CD8-positive, alpha-beta memory T cell (primary cell): ENCODE measurements around the gene CTNNA2. TPM values are rescaled to one million over a fixed set of nuclear protein-coding genes. Genes with fewer than 3 reads are reported as not detected.

Experiments used
- CTCF ChIA-PET: fragments of 350-600 bp; sonication (Branson Sonifier 250); formaldehyde crosslinking; loops from one replicate; lab custom pipeline; 2021; ENCODE audit warnings: antibody characterized with exemption; lab: Charles Lee
- POLR2A ChIA-PET: fragments of 350-600 bp; sonication (Branson Sonifier 250); formaldehyde crosslinking; loops from one replicate; lab custom pipeline; 2021; ENCODE audit warnings: antibody characterized with exemption; lab: Charles Lee
- DNase-seq, 5 donors: peaks; one replicate each; pipeline versions ENCODE4 v3.0.0 to v3.0.0-alpha.2; 2020 to 2022; ENCODE audit warnings: mixed read lengths in 1 of 5
- H3K27ac ChIP-seq: one replicate; pipeline ENCODE4 v1.7.0; 2013; ENCODE audit warnings: low read depth, mild to moderate bottlenecking, low read length, moderate library complexity
- H3K27me3 ChIP-seq: 2 replicates; pipeline ENCODE4 v1.7.0; 2013; ENCODE audit warnings: low read length, mild to moderate bottlenecking; ENCODE audit not compliant: insufficient read depth, poor library complexity, severe bottlenecking
- H3K36me3 ChIP-seq: 2 replicates; pipeline ENCODE4 v1.7.0; 2013; ENCODE audit warnings: mild to moderate bottlenecking, low read length, moderate library complexity; ENCODE audit not compliant: insufficient read depth
- H3K4me1 ChIP-seq: 2 replicates; pipeline ENCODE4 v1.7.0; 2013; ENCODE audit warnings: mild to moderate bottlenecking, low read length, moderate library complexity; ENCODE audit not compliant: insufficient read depth
- H3K4me3 ChIP-seq: 2 replicates; pipeline ENCODE4 v1.7.0; 2013; ENCODE audit warnings: mild to moderate bottlenecking, low read length
- H3K9me3 ChIP-seq: 2 replicates; pipeline ENCODE4 v1.7.0; 2013; ENCODE audit warnings: mild to moderate bottlenecking, low read length
- H3K27ac Mint-ChIP-seq, 8 donors: one replicate each; pipeline ENCODE4 v1.8.0; 2020 to 2021; ENCODE audit warnings: mixed read lengths in 8 of 8, mild to moderate bottlenecking in 6 of 8, inconsistent platforms in 3 of 8, moderate library complexity in 3 of 8
- H3K27me3 Mint-ChIP-seq, 2 donors: one replicate each; pipeline ENCODE4 v1.8.0; 2020 to 2021; ENCODE audit warnings: mixed read lengths in 2 of 2, mild to moderate bottlenecking in 1 of 2, moderate library complexity in 1 of 2
- H3K36me3 Mint-ChIP-seq, 3 donors: one replicate each; pipeline ENCODE4 v1.8.0; 2020 to 2021; ENCODE audit warnings: mixed read lengths in 3 of 3, inconsistent platforms in 1 of 3, mild to moderate bottlenecking in 1 of 3
- H3K4me1 Mint-ChIP-seq, 3 donors: one replicate each; pipeline ENCODE4 v1.8.0; 2020 to 2021; ENCODE audit warnings: mixed read lengths in 3 of 3, inconsistent platforms in 1 of 3, mild to moderate bottlenecking in 1 of 3
- H3K4me3 Mint-ChIP-seq, 7 donors: one replicate each; pipeline ENCODE4 v1.8.0; 2020 to 2021; ENCODE audit warnings: mixed read lengths in 7 of 7, mild to moderate bottlenecking in 6 of 7, moderate library complexity in 4 of 7, inconsistent platforms in 2 of 7
- H3K9me3 Mint-ChIP-seq, 5 donors: one replicate each; pipeline ENCODE4 v1.8.0; 2020 to 2022; ENCODE audit warnings: mixed read lengths in 5 of 5, mild to moderate bottlenecking in 3 of 5, moderate library complexity in 2 of 5, inconsistent platforms in 1 of 5
- polyA plus RNA-seq: library from polyadenylated mRNA; unstranded; fragments of 300-500 nt; fragmentation: Illumina TruSeq; gene quantifications from one replicate; pipeline ENCODE4 v1.2.3, GENCODE V29; 2021
- total RNA-seq, 2 experiments: library from RNA; stranded (reverse); gene quantifications; one replicate each; pipeline ENCODE4 v1.2.3, GENCODE V29; 2021

CTNNA2 gene
- not detected for total RNA-seq
- polyA plus RNA-seq, result not detected

DNA sequence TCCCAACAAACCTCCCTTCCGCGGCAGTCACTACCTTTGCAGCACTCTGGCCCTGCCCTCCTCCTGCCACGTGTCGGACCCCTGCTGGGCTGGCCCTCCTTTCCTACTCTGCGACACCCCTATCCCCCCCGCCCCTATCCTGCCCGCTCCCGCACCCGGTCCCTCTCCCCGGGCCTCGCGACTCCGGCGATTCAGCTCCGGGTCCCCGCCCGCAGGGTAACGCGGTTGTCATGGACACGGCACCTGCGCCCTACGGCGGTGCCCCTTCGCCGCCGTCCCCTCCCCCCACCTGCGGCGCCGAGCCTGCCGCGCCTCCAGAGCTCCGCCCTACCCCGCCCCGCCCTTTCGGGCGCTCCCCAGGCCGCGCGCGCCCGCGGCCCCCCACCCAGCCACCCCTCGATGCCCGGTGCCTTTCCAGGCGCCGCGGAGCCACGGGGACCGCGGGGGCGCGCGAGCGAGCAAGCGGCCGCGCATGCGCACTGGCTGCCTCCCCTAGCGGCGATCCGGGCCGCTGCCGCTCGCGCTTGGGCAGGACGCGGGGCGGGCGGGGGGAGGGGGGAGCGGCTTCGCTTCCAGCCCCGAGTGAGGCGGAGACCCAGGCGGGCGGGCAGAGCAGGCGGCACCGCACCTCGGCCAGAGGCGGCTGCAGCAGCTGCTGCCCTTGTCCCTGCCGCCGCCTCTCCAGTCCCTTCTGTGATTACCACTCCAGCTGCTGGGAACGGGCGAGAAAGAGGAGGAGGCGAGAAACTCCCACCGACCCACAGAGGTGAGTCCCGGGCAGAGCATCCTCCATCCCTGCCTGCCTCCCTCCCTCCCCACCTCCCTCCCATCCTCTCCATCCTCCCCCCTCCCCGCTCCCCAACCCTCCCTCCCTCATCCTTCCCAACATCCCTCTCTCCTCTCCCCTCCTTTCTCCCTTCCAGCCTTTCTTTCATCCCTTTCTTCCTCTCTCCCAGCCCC, at the start of gene CTNNA2:
CTNNA2 (plus strand) TSS at position 610 of the 960 bp plus-strand sequence.
- CTCF ChIA-PET, result no interaction called here
- peaks cover 10 to 17% (median 11%) of the 10 kb centered on the region in 5 donors for H3K9me3 Mint-ChIP-seq
- H3K27me3 Mint-ChIP-seq, result peaks cover 0 to 8% of the 10 kb centered on the region in 2 donors
- Histone ChIP-seq H3K4me3 (no peak within 1 kb of the TSS), H3K36me3 (no peaks in the 10 kb centered on the region), H3K9me3 (no peaks in the 10 kb centered on the region), H3K27me3 (no peaks in the 10 kb centered on the region), H3K4me1 (no peaks in the 10 kb centered on the region), H3K27ac (no peak within 1 kb of the TSS)
- H3K4me1 Mint-ChIP-seq, result no peaks in the 10 kb centered on the region
- POLR2A ChIA-PET, result no interaction called here
- peak within 1 kb of the TSS in 1 of 7 donors; percentile 3 for H3K4me3 Mint-ChIP-seq
- peak within 1 kb of the TSS in 1 of 8 donors; percentile 19 for H3K27ac Mint-ChIP-seq
- DNase-seq, result no peak
- peaks cover 0 to 5% (median 0%) of the 10 kb centered on the region in 3 donors for H3K36me3 Mint-ChIP-seq

- H3K27ac ChIP-seq, result no peak overlapping the region
- H3K4me1 Mint-ChIP-seq, result no peaks in the 10 kb centered on the region
- H3K4me1 ChIP-seq, result no peaks in the 10 kb centered on the region
- no peak for DNase-seq
- no peaks in the 10 kb centered on the region for H3K9me3 ChIP-seq
- H3K36me3 Mint-ChIP-seq, result no peaks in the 10 kb centered on the region
- no peak overlapping the region for H3K4me3 Mint-ChIP-seq
- ChIA-PET POLR2A (no interaction called here), CTCF (no interaction called here)
- H3K27ac Mint-ChIP-seq, result no peak overlapping the region
- peaks cover 7 to 18% (median 14%) of the 10 kb centered on the region in 5 donors for H3K9me3 Mint-ChIP-seq
- H3K36me3 ChIP-seq, result no peaks in the 10 kb centered on the region
- H3K4me3 ChIP-seq, result no peak overlapping the region
- no peaks in the 10 kb centered on the region for H3K27me3 ChIP-seq
- no peaks in the 10 kb centered on the region for H3K27me3 Mint-ChIP-seq
These were observed 25.5 kb upstream of the CTNNA2 start for GRCh38 chr2:79487399-79487798.

GRCh38 chr2:79511320-79511951, 1.4 kb upstream of the CTNNA2 start:
- Histone ChIP-seq H3K9me3 (no peaks in the 10 kb centered on the region), H3K27ac (no peak overlapping the region), H3K27me3 (no peaks in the 10 kb centered on the region), H3K4me3 (no peak overlapping the region), H3K4me1 (no peaks in the 10 kb centered on the region), H3K36me3 (no peaks in the 10 kb centered on the region)
- peaks cover 10 to 17% (median 13%) of the 10 kb centered on the region in 5 donors for H3K9me3 Mint-ChIP-seq
- ChIA-PET POLR2A (no interaction called here), CTCF (no interaction called here)
- peaks cover 0 to 8% of the 10 kb centered on the region in 2 donors for H3K27me3 Mint-ChIP-seq
- H3K4me3 Mint-ChIP-seq, result no peak overlapping the region
- no peak overlapping the region for H3K27ac Mint-ChIP-seq
- no peaks in the 10 kb centered on the region for H3K4me1 Mint-ChIP-seq
- no peak for DNase-seq
- peaks cover 0 to 5% (median 0%) of the 10 kb centered on the region in 3 donors for H3K36me3 Mint-ChIP-seq

DNA sequence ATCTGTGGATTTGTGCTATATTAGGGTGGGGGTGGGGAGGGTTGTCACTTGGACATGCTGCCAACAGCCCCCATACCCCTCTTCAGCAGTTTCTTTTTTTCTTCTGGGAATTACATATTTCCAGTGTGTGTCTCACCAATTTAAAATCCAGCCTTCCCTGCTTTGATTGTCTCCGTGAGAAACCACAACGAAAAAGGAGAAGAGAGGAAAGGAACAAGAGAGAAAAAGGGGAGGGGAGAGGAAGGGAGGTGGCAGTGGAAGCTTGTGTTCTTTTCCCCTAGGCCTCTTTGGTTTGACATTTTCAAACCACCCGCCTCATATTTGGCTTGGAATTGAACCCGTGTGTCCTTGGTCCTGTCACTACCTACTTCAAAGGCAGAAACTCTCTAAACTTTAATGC, 860 bp downstream of the CTNNA2 start:
- Histone ChIP-seq H3K27me3 (no peaks in the 10 kb centered on the region), H3K27ac (no peak overlapping the region), H3K9me3 (no peaks in the 10 kb centered on the region), H3K36me3 (no peaks in the 10 kb centered on the region), H3K4me3 (no peak overlapping the region), H3K4me1 (no peaks in the 10 kb centered on the region)
- no peaks in the 10 kb centered on the region for H3K4me1 Mint-ChIP-seq
- no peak for DNase-seq
- ChIA-PET CTCF (no interaction called here), POLR2A (no interaction called here)
- H3K27me3 Mint-ChIP-seq, result peaks cover 0 to 8% of the 10 kb centered on the region in 2 donors
- H3K36me3 Mint-ChIP-seq, result peaks cover 0 to 5% (median 0%) of the 10 kb centered on the region in 3 donors
- no peak overlapping the region for H3K27ac Mint-ChIP-seq
- peaks cover 9 to 17% (median 11%) of the 10 kb centered on the region in 5 donors for H3K9me3 Mint-ChIP-seq
- H3K4me3 Mint-ChIP-seq, result no peak overlapping the region

GRCh38 chr2:79529636-79530035, 16.8 kb downstream of the CTNNA2 start:
- no peaks in the 10 kb centered on the region for H3K4me1 ChIP-seq
- Mint-ChIP-seq H3K27me3 (no peaks in the 10 kb centered on the region), H3K27ac (no peak overlapping the region), H3K4me3 (no peak overlapping the region), H3K36me3 (no peaks in the 10 kb centered on the region), H3K9me3 (peaks cover 8 to 36% (median 18%) of the 10 kb centered on the region in 5 donors), H3K4me1 (no peaks in the 10 kb centered on the region)
- no peaks in the 10 kb centered on the region for H3K27me3 ChIP-seq
- POLR2A ChIA-PET, result no interaction called here
- H3K4me3 ChIP-seq, result no peak overlapping the region
- CTCF ChIA-PET, result no interaction called here
- DNase-seq, result no peak
- H3K27ac ChIP-seq, result no peak overlapping the region
- no peaks in the 10 kb centered on the region for H3K9me3 ChIP-seq
- H3K36me3 ChIP-seq, result no peaks in the 10 kb centered on the region

- ChIA-PET POLR2A (no interaction called here), CTCF (no interaction called here)
- no peaks in the 10 kb centered on the region for H3K27me3 Mint-ChIP-seq
- H3K4me1 ChIP-seq, result no peaks in the 10 kb centered on the region
- H3K36me3 ChIP-seq, result no peaks in the 10 kb centered on the region
- peaks cover 8 to 34% (median 16%) of the 10 kb centered on the region in 5 donors for H3K9me3 Mint-ChIP-seq
- no peaks in the 10 kb centered on the region for H3K4me1 Mint-ChIP-seq
- H3K36me3 Mint-ChIP-seq, result no peaks in the 10 kb centered on the region
- DNase-seq, result no peak
- no peak overlapping the region for H3K27ac ChIP-seq
- H3K4me3 Mint-ChIP-seq, result no peak overlapping the region
- H3K4me3 ChIP-seq, result no peak overlapping the region
- no peaks in the 10 kb centered on the region for H3K9me3 ChIP-seq
- H3K27ac Mint-ChIP-seq, result no peak overlapping the region
- H3K27me3 ChIP-seq, result no peaks in the 10 kb centered on the region
These were observed 17.6 kb downstream of the CTNNA2 start for GRCh38 chr2:79530443-79530842.

GRCh38 chr2:79547568-79547967, 34.7 kb downstream of the CTNNA2 start:
- H3K4me3 ChIP-seq, result no peak overlapping the region
- H3K27ac ChIP-seq, result no peak overlapping the region
- ChIA-PET CTCF (no interaction called here), POLR2A (no interaction called here)
- Mint-ChIP-seq H3K27me3 (no peaks in the 10 kb centered on the region), H3K36me3 (peaks cover 0 to 1% (median 0%) of the 10 kb centered on the region in 3 donors), H3K4me3 (no peak overlapping the region), H3K27ac (no peak overlapping the region), H3K4me1 (no peaks in the 10 kb centered on the region), H3K9me3 (peaks cover 19 to 57% (median 41%) of the 10 kb centered on the region in 5 donors)
- no peaks in the 10 kb centered on the region for H3K4me1 ChIP-seq
- no peak for DNase-seq
- no peaks in the 10 kb centered on the region for H3K36me3 ChIP-seq
- peaks cover 4% of the 10 kb centered on the region for H3K9me3 ChIP-seq
- H3K27me3 ChIP-seq, result no peaks in the 10 kb centered on the region

DNA sequence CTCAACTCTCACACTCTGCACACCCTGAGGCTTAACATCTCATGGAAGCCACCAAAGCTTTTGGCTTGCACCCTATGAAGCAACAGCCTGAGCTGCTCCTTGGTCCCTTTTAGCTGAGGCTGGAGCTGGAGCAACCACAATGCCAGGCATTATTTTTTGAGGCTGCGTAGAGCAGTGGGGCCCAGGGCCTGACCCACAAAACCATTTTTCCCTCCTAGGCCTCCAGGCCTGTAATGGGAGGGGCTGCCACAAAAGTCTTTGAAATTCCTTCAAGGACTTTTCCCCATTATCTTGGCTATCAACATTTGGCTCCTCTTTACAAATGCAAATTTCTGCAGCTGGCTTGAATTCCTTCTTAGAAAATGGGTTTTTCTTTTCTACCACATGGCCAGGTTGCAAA, 39.8 kb downstream of the CTNNA2 start:
- Histone ChIP-seq H3K36me3 (no peaks in the 10 kb centered on the region), H3K27ac (no peak overlapping the region), H3K9me3 (peaks cover 4% of the 10 kb centered on the region), H3K4me3 (no peak overlapping the region), H3K27me3 (no peaks in the 10 kb centered on the region), H3K4me1 (no peaks in the 10 kb centered on the region)
- H3K36me3 Mint-ChIP-seq, result no peaks in the 10 kb centered on the region
- H3K27ac Mint-ChIP-seq, result no peak overlapping the region
- no peaks in the 10 kb centered on the region for H3K27me3 Mint-ChIP-seq
- H3K4me1 Mint-ChIP-seq, result no peaks in the 10 kb centered on the region
- ChIA-PET POLR2A (no interaction called here), CTCF (no interaction called here)
- DNase-seq, result no peak
- H3K4me3 Mint-ChIP-seq, result no peak overlapping the region
- peaks cover 30 to 45% (median 37%) of the 10 kb centered on the region in 5 donors for H3K9me3 Mint-ChIP-seq
